Heart left ventricle (tissue), 13 donors: Measurements from ENCODE around the gene RAB6B.

Experiments
- CTCF ChIP-seq, 12 donors: fragments of 200-600 bp; sonication (generic) in 4 of 12; IDR thresholded peaks; one replicate each; pipeline versions ENCODE4 v1.5.0 to v1.8.0; 2018 to 2022; ENCODE audit warnings: antibody characterized with exemption in 12 of 12, mild to moderate bottlenecking in 5 of 12
- POLR2A ChIP-seq, 2 donors: fragments of 450-650 bp; IDR thresholded peaks; one replicate each; pipeline ENCODE4 v1.6.1; 2017; ENCODE audit warnings: antibody characterized with exemption in 2 of 2, mild to moderate bottlenecking in 2 of 2, moderate library complexity in 2 of 2
- donor health status: ischemic (EF 13 %, LVEDD 7.1; RV severe dilation, severe dysfunction).
- donor health status: DM: no; HTN: yes; CAD: no.
- donor health status: DM: no; HTN: no; CAD: no.
- donor health status: ischemic (EF 25% LVEDD 6.9; RV normal size, moderate dysfunction).
- donor health status: ischemic (EF 25% LVEDD 5.7; RV mildly dilated, moderate dysfunction).
- donor health status: ischemic (EF 35%, LVEDD 5.7; RV mildly dilated, moderate dysfunction).
- donor health status: nonischemic (EF 11% LVEDD 7.7; RV severe dilation, severe dysfunction).
- donor health status: DM: yes; HTN: yes; CAD: no.
- donor health status: PGD.
- donor health status: ischemic (EF 29% LVEDD 5.4; RV normal size, mild dysfunction).
- donor health status: nonischemic (EF 23%, LVEDD 6.1; RV moderate dilation, normal function).

GRCh38 chr3:133805702-133806475 is 89.8 kb downstream of the RAB6B start, which contains the start of gene SRPRB:
- TF ChIP-seq CTCF (IDR thresholded peaks at IDR 0.05), result no peak
- peak in 1 of 2 donors; percentile 77 for TF ChIP-seq POLR2A (IDR thresholded peaks at IDR 0.05)
